Measurements from ENCODE around the gene TNS3.

TNS3 gene

GRCh38 chr7:47466832-47467231 lies 115.1 kb downstream of the TNS3 start:
- Mint-ChIP-seq H3K27me3 (no peaks in the 10 kb centered on the region), H3K9me3 (no peaks in the 10 kb centered on the region), H3K4me1 (no peaks in the 10 kb centered on the region), H3K36me3 (no peaks in the 10 kb centered on the region), H3K27ac (no peak overlapping the region), H3K4me3 (no peak overlapping the region)

GRCh38 chr7:47465191-47465590 lies 116.7 kb downstream of the TNS3 start:
- Mint-ChIP-seq H3K9me3 (no peaks in the 10 kb centered on the region), H3K27me3 (no peaks in the 10 kb centered on the region), H3K4me1 (no peaks in the 10 kb centered on the region), H3K27ac (no peak overlapping the region), H3K4me3 (no peak overlapping the region), H3K36me3 (no peaks in the 10 kb centered on the region)

DNA sequence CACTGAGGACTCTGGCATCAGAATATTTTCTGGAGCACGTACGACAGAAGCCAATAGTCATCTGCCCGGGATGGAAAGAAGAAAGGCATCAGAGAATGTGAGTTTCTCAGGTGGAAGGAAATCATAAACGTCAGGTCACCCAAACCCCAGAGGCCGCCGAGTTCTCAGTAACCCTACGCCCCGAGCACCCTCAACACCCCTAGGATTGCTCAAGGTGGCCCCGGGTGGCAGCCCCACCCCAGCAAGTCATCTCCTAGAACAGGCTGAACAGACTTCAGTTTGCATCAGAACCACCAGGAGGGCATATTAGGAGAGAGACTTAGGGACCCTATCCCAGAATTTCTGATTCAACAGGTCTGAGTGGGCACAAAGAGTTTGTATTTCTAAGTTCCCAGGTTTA lies 117.6 kb downstream of the TNS3 start:
- Mint-ChIP-seq H3K36me3 (no peaks in the 10 kb centered on the region), H3K4me1 (no peaks in the 10 kb centered on the region), H3K9me3 (no peaks in the 10 kb centered on the region), H3K4me3 (no peak overlapping the region), H3K27ac (no peak overlapping the region), H3K27me3 (no peaks in the 10 kb centered on the region)

- no peaks in the 10 kb centered on the region for H3K9me3 Mint-ChIP-seq
- no peak overlapping the region for H3K4me3 Mint-ChIP-seq
- no peaks in the 10 kb centered on the region for H3K36me3 Mint-ChIP-seq
- no peaks in the 10 kb centered on the region for H3K4me1 Mint-ChIP-seq
- no peaks in the 10 kb centered on the region for H3K27me3 Mint-ChIP-seq
- no peak overlapping the region for H3K27ac Mint-ChIP-seq
Observed at GRCh38 chr7:47461746-47462145, 120.2 kb downstream of the TNS3 start.

DNA sequence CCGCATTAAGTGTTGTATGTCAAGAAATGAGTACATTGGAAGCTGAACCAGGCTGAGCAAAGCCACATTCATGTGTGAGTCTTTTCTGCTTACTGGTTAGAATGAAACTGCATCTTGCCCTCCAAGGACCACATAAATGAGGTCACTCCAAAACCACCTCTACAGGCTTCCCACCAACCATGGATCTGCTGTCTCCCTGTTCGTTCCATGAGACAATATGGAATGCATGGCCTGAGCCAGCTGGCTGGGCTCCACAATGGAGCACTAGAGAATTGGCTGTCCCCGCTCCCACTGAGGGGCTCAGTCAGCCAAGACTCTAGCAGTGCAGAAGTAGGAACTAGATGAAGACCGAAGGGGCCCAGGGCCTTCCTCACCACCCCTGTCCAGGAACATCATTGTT lies 120.8 kb downstream of the TNS3 start:
- H3K36me3 Mint-ChIP-seq: no peaks in the 10 kb centered on the region
- H3K27ac Mint-ChIP-seq: no peak overlapping the region
- no peaks in the 10 kb centered on the region for H3K9me3 Mint-ChIP-seq
- H3K4me1 Mint-ChIP-seq: no peaks in the 10 kb centered on the region
- H3K4me3 Mint-ChIP-seq: no peak overlapping the region
- peaks cover 2% of the 10 kb centered on the region for H3K27me3 Mint-ChIP-seq

DNA sequence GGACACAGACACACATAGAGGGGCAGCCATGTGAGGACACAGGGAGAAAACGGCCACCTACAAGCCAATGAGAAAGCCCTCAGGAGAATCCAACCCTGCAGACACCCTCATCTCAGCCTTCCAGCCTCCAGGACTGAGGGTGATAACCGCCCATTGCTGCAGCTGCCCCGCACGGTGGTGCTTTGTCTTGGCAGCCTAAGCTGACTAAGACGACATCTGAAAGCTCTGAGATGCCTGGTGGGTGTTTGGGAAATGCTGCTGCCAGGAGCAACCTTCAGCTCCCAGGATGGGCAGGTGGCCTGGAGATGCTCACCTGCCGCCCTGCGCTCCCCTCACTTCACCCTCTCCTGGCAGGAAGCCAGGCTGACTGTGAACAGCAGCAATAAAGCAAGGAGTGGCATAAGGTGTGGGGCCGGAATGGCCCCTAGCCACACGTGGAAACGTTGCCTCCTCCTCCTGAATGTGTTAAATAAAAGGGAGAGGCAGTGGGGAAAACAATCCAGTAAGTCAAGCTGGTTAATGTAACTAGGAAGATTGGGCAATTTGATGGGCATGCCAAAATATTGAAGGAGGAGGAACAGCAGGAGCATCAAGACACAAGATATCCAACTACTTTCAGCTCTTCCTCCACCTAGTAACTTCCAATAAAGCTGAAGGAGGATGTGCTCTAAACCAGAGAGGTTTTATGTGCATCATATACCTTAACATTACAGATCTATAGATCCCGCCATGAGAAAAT lies 121.5 kb downstream of the TNS3 start:
- Mint-ChIP-seq H3K36me3 (no peaks in the 10 kb centered on the region), H3K27ac (no peak overlapping the region), H3K4me3 (no peak overlapping the region), H3K4me1 (no peaks in the 10 kb centered on the region), H3K9me3 (no peaks in the 10 kb centered on the region), H3K27me3 (peaks cover 2% of the 10 kb centered on the region)

DNA sequence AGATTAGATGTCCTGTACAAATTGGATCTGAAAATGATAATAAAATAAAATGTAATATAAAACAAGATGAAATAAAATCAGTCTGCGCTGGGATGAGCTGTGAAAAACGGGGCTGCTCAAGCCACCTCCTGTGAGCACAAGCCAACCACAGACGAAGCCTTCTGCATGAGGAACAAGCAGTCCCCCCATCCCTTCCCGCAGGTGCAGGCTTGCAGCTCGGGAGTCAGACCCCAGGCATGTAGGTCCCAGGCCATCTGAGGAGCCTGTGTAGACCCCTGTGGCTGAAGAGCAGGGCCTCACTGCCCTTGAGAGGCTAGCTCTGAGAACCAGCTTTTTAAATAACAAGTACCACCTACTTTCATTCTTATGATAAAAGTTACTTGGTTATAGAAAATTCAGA lies 123.4 kb downstream of the TNS3 start:
- H3K27me3 Mint-ChIP-seq: peaks cover 2% of the 10 kb centered on the region
- no peak overlapping the region for H3K4me3 Mint-ChIP-seq
- no peaks in the 10 kb centered on the region for H3K9me3 Mint-ChIP-seq
- H3K36me3 Mint-ChIP-seq: no peaks in the 10 kb centered on the region
- H3K27ac Mint-ChIP-seq: no peak overlapping the region
- H3K4me1 Mint-ChIP-seq: no peaks in the 10 kb centered on the region

DNA sequence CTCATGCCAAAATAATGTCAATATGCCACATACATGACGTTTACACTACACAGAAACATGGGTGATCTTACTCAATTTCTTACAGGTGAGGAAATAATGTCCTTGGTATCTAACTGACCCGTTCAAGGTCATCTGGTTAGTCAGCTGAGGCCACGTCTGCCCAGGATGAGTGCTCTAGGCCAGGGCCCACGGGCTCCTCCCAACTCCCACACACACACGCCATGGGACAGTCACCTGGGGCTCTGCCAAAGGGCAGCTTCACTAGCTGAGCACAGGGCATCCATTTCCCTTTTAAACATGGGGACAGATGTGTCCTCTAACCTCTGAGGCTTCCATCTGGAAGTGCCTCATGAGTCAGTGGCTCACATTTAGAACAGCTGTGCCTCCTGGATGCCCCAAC lies 123.9 kb downstream of the TNS3 start:
- Mint-ChIP-seq H3K27me3 (peaks cover 2% of the 10 kb centered on the region), H3K36me3 (no peaks in the 10 kb centered on the region), H3K9me3 (no peaks in the 10 kb centered on the region), H3K4me1 (no peaks in the 10 kb centered on the region), H3K27ac (no peak overlapping the region), H3K4me3 (no peak overlapping the region)

- no peak overlapping the region for H3K4me3 Mint-ChIP-seq
- peaks cover 2% of the 10 kb centered on the region for H3K27me3 Mint-ChIP-seq
- H3K4me1 Mint-ChIP-seq: no peaks in the 10 kb centered on the region
- H3K36me3 Mint-ChIP-seq: no peaks in the 10 kb centered on the region
- H3K9me3 Mint-ChIP-seq: no peaks in the 10 kb centered on the region
- H3K27ac Mint-ChIP-seq: no peak overlapping the region
Observed at GRCh38 chr7:47456210-47456955, 125.5 kb downstream of the TNS3 start.

DNA sequence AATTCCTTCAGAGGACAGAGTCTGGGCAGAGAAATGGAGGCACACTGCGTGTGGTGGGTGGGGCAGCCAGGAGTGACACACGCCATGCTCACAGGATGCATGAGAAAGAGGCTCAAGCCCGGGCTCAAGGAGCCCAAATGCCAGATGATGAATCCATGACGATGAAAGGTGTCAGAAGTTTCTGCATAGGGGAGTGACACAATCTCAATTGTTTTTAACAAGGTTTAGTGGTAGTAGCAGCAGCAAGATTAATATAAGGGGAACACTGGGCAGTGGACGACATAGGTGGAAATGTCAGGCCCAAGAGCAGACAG lies 126.1 kb downstream of the TNS3 start:
- Mint-ChIP-seq H3K4me1 (no peaks in the 10 kb centered on the region), H3K9me3 (no peaks in the 10 kb centered on the region), H3K27me3 (peaks cover 2% of the 10 kb centered on the region), H3K27ac (no peak overlapping the region), H3K36me3 (no peaks in the 10 kb centered on the region), H3K4me3 (no peak overlapping the region)

DNA sequence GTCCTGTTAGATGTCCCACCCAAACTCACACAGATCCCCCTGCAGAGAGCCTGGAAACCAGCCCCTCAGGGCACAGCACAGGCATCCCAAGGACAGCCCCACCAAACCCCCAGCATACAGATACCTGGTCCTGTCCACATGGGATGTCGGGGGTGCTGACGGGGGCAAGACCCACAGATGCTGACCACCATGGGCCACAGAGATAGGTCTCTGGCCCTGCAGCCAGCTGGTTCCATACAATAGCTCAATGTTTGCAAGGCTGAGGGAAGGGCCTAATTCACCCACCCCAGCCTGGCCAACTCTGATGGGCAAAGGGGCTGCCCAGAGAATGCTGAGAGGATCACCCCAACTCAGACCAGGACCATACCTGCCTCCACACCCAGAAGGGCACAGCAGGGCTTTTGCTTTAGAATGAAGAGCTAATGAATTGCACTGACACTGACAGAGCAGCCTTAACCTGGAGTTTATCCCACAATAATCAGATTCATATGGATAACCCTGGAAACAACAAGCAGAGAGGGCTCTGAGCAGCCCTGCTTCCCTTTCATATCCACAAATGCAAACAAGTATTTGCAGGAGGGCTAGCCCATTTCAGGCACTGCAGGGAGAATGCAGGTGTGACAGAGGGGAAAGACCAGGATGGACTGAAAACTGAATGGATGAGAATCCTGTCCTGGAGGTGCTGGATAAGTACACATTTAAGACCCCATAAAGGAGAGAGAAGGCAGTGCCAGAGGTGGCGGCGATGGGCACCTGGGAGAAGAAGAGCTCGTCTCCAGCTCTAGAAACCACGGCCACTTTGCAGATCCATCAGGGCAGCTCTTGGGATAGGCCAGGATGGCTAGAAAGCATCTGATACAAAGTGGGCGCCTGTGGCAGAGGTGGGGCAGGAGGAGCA lies 126.7 kb downstream of the TNS3 start:
- Mint-ChIP-seq H3K4me1 (no peaks in the 10 kb centered on the region), H3K27ac (no peak overlapping the region), H3K36me3 (no peaks in the 10 kb centered on the region), H3K4me3 (no peak overlapping the region), H3K9me3 (no peaks in the 10 kb centered on the region), H3K27me3 (peaks cover 2% of the 10 kb centered on the region)

DNA sequence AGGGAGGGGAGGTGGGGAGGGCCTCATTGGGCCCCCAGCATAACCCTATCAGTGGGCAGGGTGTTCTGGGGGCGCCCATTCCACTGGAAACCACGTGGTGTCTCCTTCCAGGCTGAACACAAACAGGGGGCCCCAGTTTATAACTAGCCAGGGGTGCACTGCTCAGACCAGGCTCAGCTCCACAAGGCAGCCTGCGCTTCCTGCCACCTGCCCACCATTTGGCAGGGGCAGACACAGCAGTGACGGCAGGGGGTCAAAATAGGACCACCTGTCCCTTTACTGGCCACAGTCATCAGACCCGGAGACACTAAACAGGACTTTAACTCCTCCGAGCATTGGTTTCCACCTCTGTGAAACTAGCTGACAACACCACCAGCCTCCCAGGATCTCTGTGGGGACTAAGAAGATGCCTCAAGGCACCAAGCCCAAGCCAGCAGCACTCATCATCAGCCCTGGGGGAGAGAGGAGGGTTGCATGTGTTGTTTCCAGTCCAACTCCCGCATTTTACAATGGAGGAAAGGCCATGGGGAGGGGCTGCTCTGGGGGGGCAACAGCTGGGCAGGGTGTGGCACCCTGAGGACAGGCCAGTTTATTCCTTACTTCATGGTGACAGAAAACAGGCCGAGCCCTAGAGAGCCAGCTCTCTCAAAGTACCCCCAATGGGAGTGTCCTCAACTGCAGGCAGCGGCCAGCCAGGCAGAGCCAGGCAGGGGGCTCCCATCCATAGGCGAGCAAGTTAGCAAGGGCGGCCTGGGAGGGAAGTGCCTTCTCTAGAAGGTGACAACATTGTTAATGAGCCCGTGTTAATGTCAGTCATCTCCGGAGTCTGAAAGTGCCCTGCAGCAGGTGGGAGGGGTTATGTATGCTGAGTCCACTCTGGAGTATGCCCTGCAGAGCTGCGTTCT lies 127.6 kb downstream of the TNS3 start:
- H3K27me3 Mint-ChIP-seq: peaks cover 2% of the 10 kb centered on the region
- no peaks in the 10 kb centered on the region for H3K4me1 Mint-ChIP-seq
- H3K4me3 Mint-ChIP-seq: no peak overlapping the region
- no peaks in the 10 kb centered on the region for H3K36me3 Mint-ChIP-seq
- no peak overlapping the region for H3K27ac Mint-ChIP-seq
- no peaks in the 10 kb centered on the region for H3K9me3 Mint-ChIP-seq

DNA sequence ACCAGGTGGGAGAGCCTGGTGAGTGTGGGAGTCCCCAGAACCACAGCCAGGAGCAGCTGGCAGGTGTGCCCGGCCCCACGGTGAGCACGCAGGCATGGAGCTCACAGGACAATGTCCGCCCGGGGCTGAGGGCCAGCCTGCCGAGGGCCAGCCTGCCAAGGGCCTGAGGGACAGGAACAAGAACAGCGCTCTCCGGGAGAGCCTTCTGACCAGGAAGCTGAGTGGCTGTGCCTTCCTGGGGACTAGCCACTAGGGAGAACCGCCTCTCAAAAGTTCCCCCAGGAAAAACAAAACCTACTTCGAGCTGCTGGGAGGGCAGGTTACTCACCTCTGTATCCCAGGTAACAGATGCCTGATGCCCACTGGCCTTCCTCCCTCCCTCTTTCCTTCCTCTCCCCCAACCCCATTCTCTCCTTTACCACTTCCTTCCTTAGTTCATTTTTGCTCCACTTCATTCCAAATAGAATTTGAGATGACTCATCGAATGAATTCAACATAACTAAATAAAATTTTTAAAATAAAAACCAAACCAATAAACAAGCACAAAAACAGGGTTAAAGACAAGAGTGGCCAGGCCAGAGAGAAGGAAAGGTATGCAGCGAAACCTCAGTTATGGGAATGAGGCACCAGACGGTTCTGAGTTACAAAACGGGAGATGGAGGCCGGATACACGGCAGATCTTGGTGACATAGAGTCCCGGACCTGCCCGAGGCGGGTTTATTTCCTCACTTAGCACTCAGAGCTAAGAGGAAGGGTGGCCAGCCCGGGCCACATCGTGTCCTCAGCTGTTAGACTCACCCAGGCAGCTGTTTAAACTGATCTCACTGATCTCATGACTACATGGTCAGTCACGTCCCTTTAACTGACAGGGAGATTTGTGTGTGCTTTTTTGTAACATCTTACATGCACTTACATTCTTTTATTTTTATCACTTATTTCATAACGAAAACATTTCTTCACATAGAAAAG lies 128.5 kb downstream of the TNS3 start:
- Mint-ChIP-seq H3K9me3 (no peaks in the 10 kb centered on the region), H3K27me3 (peaks cover 2% of the 10 kb centered on the region), H3K27ac (no peak overlapping the region), H3K4me1 (no peaks in the 10 kb centered on the region), H3K36me3 (no peaks in the 10 kb centered on the region), H3K4me3 (no peak overlapping the region)

DNA sequence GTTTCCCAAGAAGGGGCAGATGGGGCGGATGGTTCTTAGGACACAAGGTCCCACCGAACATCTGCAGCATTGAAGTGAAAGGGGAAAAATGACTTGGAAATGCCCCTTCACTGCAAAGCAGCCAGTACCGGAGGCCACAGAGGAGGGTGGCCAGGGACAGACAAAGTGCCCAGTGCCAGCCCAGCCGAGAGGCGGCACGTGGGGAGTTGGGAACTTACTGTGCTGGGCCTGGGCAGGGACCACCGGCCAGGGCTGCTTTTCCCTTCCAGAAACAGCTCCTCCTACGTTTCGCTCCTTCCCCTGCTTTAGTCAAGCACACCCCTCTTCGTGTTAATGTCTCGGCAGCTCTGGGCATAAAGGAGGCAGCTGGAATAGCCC lies 129.2 kb downstream of the TNS3 start:
- H3K27ac Mint-ChIP-seq: no peak overlapping the region
- H3K4me3 Mint-ChIP-seq: no peak overlapping the region
- no peaks in the 10 kb centered on the region for H3K9me3 Mint-ChIP-seq

More for the DNA sequence above, 129.2 kb downstream of the TNS3 start:
- no peaks in the 10 kb centered on the region for H3K36me3 Mint-ChIP-seq
- peaks cover 2% of the 10 kb centered on the region for H3K27me3 Mint-ChIP-seq
- H3K4me1 Mint-ChIP-seq: no peaks in the 10 kb centered on the region

All from activated naive CD4-positive, alpha-beta T cell treated with anti-CD3 and anti-CD28 coated beads, Interleukin-2, amount 50 U/mL, for 24 hours (primary cell).